Measurements from ENCODE around the gene DNAH14. TPM values are rescaled to one million over a fixed set of nuclear protein-coding genes. Genes with fewer than 3 reads are reported as not detected.

DNAH14 gene
- total and polyA plus RNA-seq, 2 of the 13 experiments (the other 11 are each of a cell fraction or from before 2014, with no cell fraction given), result 4.5 to 27.5 TPM

DNA sequence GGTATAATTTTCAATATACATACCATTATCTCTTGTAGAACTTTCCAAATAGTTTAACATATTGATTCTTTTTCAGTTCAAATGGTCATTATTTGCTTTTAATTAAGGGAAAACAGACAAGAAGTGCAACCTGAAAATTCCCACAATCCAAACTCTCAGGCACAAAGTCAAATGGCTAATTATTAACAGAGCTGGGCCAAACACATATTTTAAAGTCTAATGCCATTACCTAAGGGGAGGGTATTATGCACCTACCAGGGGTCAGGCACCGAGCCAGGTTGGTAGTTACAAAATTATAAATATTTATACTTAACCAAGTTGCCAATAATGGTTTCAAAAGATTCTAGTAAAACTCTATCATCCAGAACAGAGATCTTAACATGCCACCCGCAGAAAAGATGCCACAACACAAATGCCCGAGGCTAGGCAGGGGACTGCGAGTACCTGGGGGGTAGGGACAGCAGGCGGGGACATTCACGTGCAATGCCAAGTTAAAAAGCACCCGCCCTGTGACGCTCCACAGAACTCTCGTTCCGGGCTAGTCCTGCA, 483.4 kb downstream of the DNAH14 start (continued):
- TF ChIP-seq MED1 (CRISPR knock-in tag; IDR thresholded peaks at IDR 0.05) (peak; percentile 24; the same call in 1 of the 2 replicates), NAIF1 (CRISPR knock-in tag; IDR thresholded peaks at IDR 0.05; ENCODE audit: borderline replicate concordance) (0 out of 2 replicates have a peak, but pooled peaks have one; percentile 23), TARDBP (CRISPR knock-in tag; IDR thresholded peaks at IDR 0.05) (no peak), ZNF850 (CRISPR knock-in tag; conservative IDR thresholded peaks at IDR 0.05) (no peak), CREB1 (IDR thresholded peaks at IDR 0.05) (no peak), CREB1 (CRISPR knock-in tag; IDR thresholded peaks at IDR 0.05) (peak; percentile 32; the same call in 1 of the 2 replicates), ZNF136 (CRISPR knock-in tag; IDR thresholded peaks at IDR 0.05; ENCODE audit: low read depth) (peak; percentile 74; the same call in 1 of the 2 replicates), EP300 (IDR thresholded peaks at IDR 0.05; ENCODE audit: low read depth in 2 of 2, low read length in 2 of 2) (peak in 1 of 2 experiments; percentile 53; a peak in 1 of 4 replicates), EP300 (CRISPR knock-in tag; IDR thresholded peaks at IDR 0.05; ENCODE audit: borderline replicate concordance) (no peak), IKZF5 (CRISPR knock-in tag; IDR thresholded peaks at IDR 0.05) (no peak), THRA (CRISPR knock-in tag; IDR thresholded peaks at IDR 0.05; ENCODE audit: borderline replicate concordance) (no peak), KDM2A (CRISPR knock-in tag; IDR thresholded peaks at IDR 0.05; ENCODE audit: borderline replicate concordance, low read depth) (no peak), EED (CRISPR knock-in tag; IDR thresholded peaks at IDR 0.05) (no peak), ZNF883 (CRISPR knock-in tag; IDR thresholded peaks at IDR 0.05; ENCODE audit: not compliant biosample characterization) (no peak), ELF3 (CRISPR knock-in tag; IDR thresholded peaks at IDR 0.05) (no peak), ZNF256 (CRISPR knock-in tag; conservative IDR thresholded peaks at IDR 0.05) (no peak), ZNF781 (CRISPR knock-in tag; IDR thresholded peaks at IDR 0.05; ENCODE audit: borderline replicate concordance, not compliant biosample characterization) (no peak)
- TF ChIP-seq, protein P1, sequence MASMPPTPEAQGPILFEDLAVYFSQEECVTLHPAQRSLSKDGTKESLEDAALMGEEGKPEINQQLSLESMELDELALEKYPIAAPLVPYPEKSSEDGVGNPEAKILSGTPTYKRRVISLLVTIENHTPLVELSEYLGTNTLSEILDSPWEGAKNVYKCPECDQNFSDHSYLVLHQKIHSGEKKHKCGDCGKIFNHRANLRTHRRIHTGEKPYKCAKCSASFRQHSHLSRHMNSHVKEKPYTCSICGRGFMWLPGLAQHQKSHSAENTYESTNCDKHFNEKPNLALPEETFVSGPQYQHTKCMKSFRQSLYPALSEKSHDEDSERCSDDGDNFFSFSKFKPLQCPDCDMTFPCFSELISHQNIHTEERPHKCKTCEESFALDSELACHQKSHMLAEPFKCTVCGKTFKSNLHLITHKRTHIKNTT (CRISPR knock-in tag; IDR thresholded peaks at IDR 0.05), result no peak
- TF ChIP-seq, protein P2, sequence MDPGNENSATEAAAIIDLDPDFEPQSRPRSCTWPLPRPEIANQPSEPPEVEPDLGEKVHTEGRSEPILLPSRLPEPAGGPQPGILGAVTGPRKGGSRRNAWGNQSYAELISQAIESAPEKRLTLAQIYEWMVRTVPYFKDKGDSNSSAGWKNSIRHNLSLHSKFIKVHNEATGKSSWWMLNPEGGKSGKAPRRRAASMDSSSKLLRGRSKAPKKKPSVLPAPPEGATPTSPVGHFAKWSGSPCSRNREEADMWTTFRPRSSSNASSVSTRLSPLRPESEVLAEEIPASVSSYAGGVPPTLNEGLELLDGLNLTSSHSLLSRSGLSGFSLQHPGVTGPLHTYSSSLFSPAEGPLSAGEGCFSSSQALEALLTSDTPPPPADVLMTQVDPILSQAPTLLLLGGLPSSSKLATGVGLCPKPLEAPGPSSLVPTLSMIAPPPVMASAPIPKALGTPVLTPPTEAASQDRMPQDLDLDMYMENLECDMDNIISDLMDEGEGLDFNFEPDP (CRISPR knock-in tag; conservative IDR thresholded peaks at IDR 0.05), result no peak
- TF ChIP-seq, protein P3, sequence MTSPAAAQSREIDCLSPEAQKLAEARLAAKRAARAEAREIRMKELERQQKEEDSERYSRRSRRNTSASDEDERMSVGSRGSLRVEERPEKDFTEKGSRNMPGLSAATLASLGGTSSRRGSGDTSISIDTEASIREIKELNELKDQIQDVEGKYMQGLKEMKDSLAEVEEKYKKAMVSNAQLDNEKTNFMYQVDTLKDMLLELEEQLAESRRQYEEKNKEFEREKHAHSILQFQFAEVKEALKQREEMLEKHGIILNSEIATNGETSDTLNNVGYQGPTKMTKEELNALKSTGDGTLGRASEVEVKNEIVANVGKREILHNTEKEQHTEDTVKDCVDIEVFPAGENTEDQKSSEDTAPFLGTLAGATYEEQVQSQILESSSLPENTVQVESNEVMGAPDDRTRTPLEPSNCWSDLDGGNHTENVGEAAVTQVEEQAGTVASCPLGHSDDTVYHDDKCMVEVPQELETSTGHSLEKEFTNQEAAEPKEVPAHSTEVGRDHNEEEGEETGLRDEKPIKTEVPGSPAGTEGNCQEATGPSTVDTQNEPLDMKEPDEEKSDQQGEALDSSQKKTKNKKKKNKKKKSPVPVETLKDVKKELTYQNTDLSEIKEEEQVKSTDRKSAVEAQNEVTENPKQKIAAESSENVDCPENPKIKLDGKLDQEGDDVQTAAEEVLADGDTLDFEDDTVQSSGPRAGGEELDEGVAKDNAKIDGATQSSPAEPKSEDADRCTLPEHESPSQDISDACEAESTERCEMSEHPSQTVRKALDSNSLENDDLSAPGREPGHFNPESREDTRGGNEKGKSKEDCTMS (CRISPR knock-in tag; conservative IDR thresholded peaks at IDR 0.05), result no peak
